SK-N-SH (cell line): ENCODE measurements around the gene TRRAP. TPM values are rescaled to one million over a fixed set of nuclear protein-coding genes. Genes with fewer than 3 reads are reported as not detected.

Experiments
- CTCF ChIA-PET: fragments of 300-600, 350-600 bp; formaldehyde crosslinking; extraction: SDS; loops from one replicate; lab custom pipeline; 2021; lab: Yijun Ruan, JAX
- POLR2A ChIA-PET: fragments of 350-600 bp; sonication (Branson Sonifier 250); formaldehyde crosslinking; extraction: SDS; loops from one replicate; lab custom pipeline; 2020; ENCODE audit warnings: antibody characterized with exemption, inconsistent platforms; lab: Yijun Ruan, JAX
- DNase-seq: peaks from one replicate; pipeline ENCODE4 v3.0.0; 2012
- H2AFZ ChIP-seq: fragments of 200-600 bp; sonication (generic); 2 replicates; pipeline ENCODE4 v1.8.1; 2016; ENCODE audit warnings: antibody characterized with exemption, mild to moderate bottlenecking, low read depth
- H3F3A ChIP-seq: fragments of 200-600 bp; sonication (generic); replicated peaks from 2 replicates; pipeline ENCODE3; 2016; ENCODE audit warnings: antibody characterized with exemption, mild to moderate bottlenecking; ENCODE audit not compliant: insufficient read depth
- H3K27ac ChIP-seq, 2 experiments: fragments of 200-500 bp in 1 of 2; fragments of 200-600 bp in 1 of 2; sonication (Bioruptor generic) in 1 of 2; sonication (generic), shearing (Covaris generic) in 1 of 2; 2 replicates each; pipeline versions ENCODE4 v1.5.1 to v1.6.1; 2014 to 2016; ENCODE audit warnings: low read depth in 2 of 2, inconsistent platforms in 1 of 2, low read length in 1 of 2, mild to moderate bottlenecking in 1 of 2, mixed read lengths in 1 of 2
- H3K27me3 ChIP-seq: fragments of 200-600 bp; sonication (generic), shearing (Covaris generic); 2 replicates; pipeline ENCODE4 v1.6.1; 2016; ENCODE audit warnings: mixed run types; ENCODE audit not compliant: insufficient read depth
- H3K36me3 ChIP-seq, 2 experiments: fragments of 200-500 bp in 1 of 2; fragments of 200-600 bp in 1 of 2; sonication (Bioruptor generic) in 1 of 2; sonication (generic) in 1 of 2; replicated peaks in 1 of 2; 2 replicates each; pipeline versions ENCODE3 to v1.5.1; 2014 to 2016; ENCODE audit warnings: low read length in 1 of 2, mild to moderate bottlenecking in 1 of 2; ENCODE audit not compliant: insufficient read depth in 2 of 2, control insufficient read depth in 1 of 2
- H3K4me1 ChIP-seq, 2 experiments: fragments of 200-500 bp in 1 of 2; fragments of 200-600 bp in 1 of 2; sonication (Bioruptor generic) in 1 of 2; sonication (generic), shearing (Covaris generic) in 1 of 2; 2 replicates each; pipeline versions ENCODE4 v1.5.1 to v1.6.1; 2014 to 2016; ENCODE audit warnings: low read depth in 1 of 2, low read length in 1 of 2, mixed run types in 1 of 2; ENCODE audit not compliant: insufficient read depth in 2 of 2, control insufficient read depth in 1 of 2
- H3K4me2 ChIP-seq: fragments of 200-600 bp; sonication (generic), shearing (Covaris generic); 2 replicates; pipeline ENCODE4 v1.6.1; 2017; ENCODE audit warnings: mixed run types
- H3K4me3 ChIP-seq, 2 experiments: fragments of 200-500 bp in 1 of 2; fragments of 200-600 bp in 1 of 2; sonication (Bioruptor generic) in 1 of 2; sonication (generic), shearing (Covaris generic) in 1 of 2; 2 replicates each; pipeline versions ENCODE4 v1.5.1 to v1.8.1; 2014 to 2016; ENCODE audit warnings: low read depth in 2 of 2, inconsistent platforms in 1 of 2, low read length in 1 of 2, mild to moderate bottlenecking in 1 of 2, mixed read lengths in 1 of 2, moderate library complexity in 1 of 2
- H3K79me2 ChIP-seq: fragments of 200-600 bp; sonication (generic); 2 replicates; pipeline ENCODE4 v1.8.1; 2017; ENCODE audit warnings: mild to moderate bottlenecking; ENCODE audit not compliant: insufficient read depth
- H3K9ac ChIP-seq: fragments of 200-600 bp; sonication (generic); 2 replicates; pipeline ENCODE4 v1.6.1; 2017; ENCODE audit warnings: mixed run types
- H3K9me2 ChIP-seq: fragments of 200-600 bp; sonication (generic); 2 replicates; pipeline ENCODE4 v1.6.1; 2017; ENCODE audit warnings: mixed run types
- H3K9me3 ChIP-seq: fragments of 200-600 bp; sonication (generic); 2 replicates; pipeline ENCODE4 v1.6.1; 2017; ENCODE audit warnings: mixed run types, mild to moderate bottlenecking, moderate library complexity
- H4K20me1 ChIP-seq: fragments of 200-600 bp; sonication (generic); 2 replicates; pipeline ENCODE4 v1.6.1; 2017; ENCODE audit warnings: mild to moderate bottlenecking, mixed run types; ENCODE audit not compliant: insufficient read depth
- FOSL2 ChIP-seq: IDR thresholded peaks from 2 replicates; pipeline ENCODE4 v1.4.0; 2012; ENCODE audit warnings: low read depth, mild to moderate bottlenecking, moderate library complexity, borderline replicate concordance
- GATA2 ChIP-seq: sonication (generic); formaldehyde crosslinking; IDR thresholded peaks from 2 replicates; pipeline ENCODE4 v1.5.0; 2020; ENCODE audit warnings: mild to moderate bottlenecking, missing genetic modification reagents
- JUND ChIP-seq: IDR thresholded peaks from 2 replicates; pipeline ENCODE4 v1.4.0; 2012
- MEF2A ChIP-seq: IDR thresholded peaks from 2 replicates; pipeline ENCODE4 v1.4.0; 2012; ENCODE audit warnings: low read depth, borderline replicate concordance
- NFIC ChIP-seq: IDR thresholded peaks from 2 replicates; pipeline ENCODE4 v1.4.0; 2012; ENCODE audit warnings: borderline replicate concordance
- POLR2AphosphoS5 ChIP-seq: IDR thresholded peaks from 2 replicates; pipeline ENCODE4 v1.6.1; 2012; ENCODE audit warnings: low read depth, low read length
- RCOR1 ChIP-seq: fragments of 150-350 bp; IDR thresholded peaks from 2 replicates; pipeline ENCODE4 v1.6.1; 2017; ENCODE audit warnings: antibody characterized with exemption, low read length
- SIN3A ChIP-seq: IDR thresholded peaks from 2 replicates; pipeline ENCODE4 v1.6.1; 2012; ENCODE audit warnings: low read depth, mild to moderate bottlenecking, low read length, moderate library complexity, borderline replicate concordance
- TAF1 ChIP-seq: IDR thresholded peaks from 2 replicates; pipeline ENCODE4 v1.6.1; 2012; ENCODE audit warnings: low read depth, mild to moderate bottlenecking, low read length, moderate library complexity, borderline replicate concordance
- TCF12 ChIP-seq: IDR thresholded peaks from 2 replicates; pipeline ENCODE4 v1.4.0; 2012
- WGBS: methylation state at CpG from one replicate; pipeline ENCODE4 v1.1.6; 2017; ENCODE audit warnings: low lambda C conversion rate; 5-methylcytosine and 5-hydroxymethylcytosine counted together
- polyA plus RNA-seq, 3 experiments: library from polyadenylated mRNA; depleted of rRNA; stranded (reverse); fragments of >200 nt; gene quantifications; 2 replicates each; pipeline ENCODE4 v1.2.3, GENCODE V29; 2012
- TF ChIP-seq, protein P1 (sequence below): fragments of 150-350 bp; IDR thresholded peaks from 2 replicates; pipeline ENCODE4 v1.6.1; 2016; ENCODE audit warnings: mild to moderate bottlenecking, low read depth, low read length
- TF ChIP-seq, protein P2 (sequence below): fragments of 200-600 bp; sonication (generic); IDR thresholded peaks from 2 replicates; pipeline ENCODE4 v1.6.1; 2017; ENCODE audit warnings: antibody characterized with exemption, mild to moderate bottlenecking, moderate library complexity
- TF ChIP-seq, protein P3 (sequence below): IDR thresholded peaks from 2 replicates; pipeline ENCODE4 v1.4.0; 2012; ENCODE audit warnings: low read depth, borderline replicate concordance
- TF ChIP-seq, protein P4 (sequence below): IDR thresholded peaks from 2 replicates; pipeline ENCODE4 v1.4.0; 2012; ENCODE audit warnings: low read depth, borderline replicate concordance
- TF ChIP-seq, protein P5 (sequence below): IDR thresholded peaks from 2 replicates; pipeline ENCODE4; 2012
- TF ChIP-seq, protein P6 (sequence below): fragments of 150-350 bp; IDR thresholded peaks from 2 replicates; pipeline ENCODE4 v1.6.1; 2017; ENCODE audit warnings: antibody characterized with exemption, low read length, low read depth, borderline replicate concordance

The TRRAP gene
- polyA plus RNA-seq, 1 of the 3 experiments (the other 2 are of a cell fraction), result 24.9 TPM

DNA sequence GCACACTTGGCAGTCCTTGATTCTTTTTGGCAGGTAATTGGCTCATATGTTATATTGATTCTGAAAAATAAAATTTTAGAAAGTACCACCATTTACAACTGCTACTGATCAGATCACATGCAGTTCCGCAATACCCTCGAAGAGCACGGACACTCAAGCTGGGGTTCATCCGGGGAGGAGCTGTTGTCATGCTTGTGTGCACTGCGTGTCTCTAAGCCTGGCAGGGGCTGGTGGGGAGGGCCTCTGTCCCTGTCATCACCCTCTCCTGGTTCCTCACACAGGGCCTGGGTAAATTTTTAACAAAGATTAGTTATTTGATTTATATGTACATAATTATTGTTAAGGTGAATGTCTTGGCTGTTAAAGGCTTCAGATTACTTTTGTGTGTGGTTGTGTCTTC, 45.2 kb downstream of the TRRAP start:
- Histone ChIP-seq H3K27me3 (no peaks in the 10 kb centered on the region), H2AFZ (no peak overlapping the region), H4K20me1 (no peaks in the 10 kb centered on the region), H3K79me2 (no peaks in the 10 kb centered on the region), H3K4me1 (no peaks in the 10 kb centered on the region), H3K36me3 (peaks cover 69 to 83% of the 10 kb centered on the region in 2 experiments), H3K4me2 (no peak overlapping the region), H3K9me2 (no peaks in the 10 kb centered on the region), H3K4me3 (no peak overlapping the region), H3K9ac (no peak overlapping the region)
- CTCF ChIA-PET, result interaction anchor here (1.1 to 1.3 kb wide), 3 partner anchors 11 to 45 kb away, joined by 4 to 8 read pairs (median 7); partner anchors contain the start of gene TRRAP
- no peak for DNase-seq
- TF ChIP-seq JUND (no peak), TCF12 (no peak), RCOR1 (no peak), FOSL2 (no peak), GATA2 (CRISPR knock-in tag) (no peak), POLR2AphosphoS5 (no peak), MEF2A (no peak)
- TF ChIP-seq, protein P1, sequence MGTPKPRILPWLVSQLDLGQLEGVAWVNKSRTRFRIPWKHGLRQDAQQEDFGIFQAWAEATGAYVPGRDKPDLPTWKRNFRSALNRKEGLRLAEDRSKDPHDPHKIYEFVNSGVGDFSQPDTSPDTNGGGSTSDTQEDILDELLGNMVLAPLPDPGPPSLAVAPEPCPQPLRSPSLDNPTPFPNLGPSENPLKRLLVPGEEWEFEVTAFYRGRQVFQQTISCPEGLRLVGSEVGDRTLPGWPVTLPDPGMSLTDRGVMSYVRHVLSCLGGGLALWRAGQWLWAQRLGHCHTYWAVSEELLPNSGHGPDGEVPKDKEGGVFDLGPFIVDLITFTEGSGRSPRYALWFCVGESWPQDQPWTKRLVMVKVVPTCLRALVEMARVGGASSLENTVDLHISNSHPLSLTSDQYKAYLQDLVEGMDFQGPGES, result no peak
- TF ChIP-seq, protein P2, sequence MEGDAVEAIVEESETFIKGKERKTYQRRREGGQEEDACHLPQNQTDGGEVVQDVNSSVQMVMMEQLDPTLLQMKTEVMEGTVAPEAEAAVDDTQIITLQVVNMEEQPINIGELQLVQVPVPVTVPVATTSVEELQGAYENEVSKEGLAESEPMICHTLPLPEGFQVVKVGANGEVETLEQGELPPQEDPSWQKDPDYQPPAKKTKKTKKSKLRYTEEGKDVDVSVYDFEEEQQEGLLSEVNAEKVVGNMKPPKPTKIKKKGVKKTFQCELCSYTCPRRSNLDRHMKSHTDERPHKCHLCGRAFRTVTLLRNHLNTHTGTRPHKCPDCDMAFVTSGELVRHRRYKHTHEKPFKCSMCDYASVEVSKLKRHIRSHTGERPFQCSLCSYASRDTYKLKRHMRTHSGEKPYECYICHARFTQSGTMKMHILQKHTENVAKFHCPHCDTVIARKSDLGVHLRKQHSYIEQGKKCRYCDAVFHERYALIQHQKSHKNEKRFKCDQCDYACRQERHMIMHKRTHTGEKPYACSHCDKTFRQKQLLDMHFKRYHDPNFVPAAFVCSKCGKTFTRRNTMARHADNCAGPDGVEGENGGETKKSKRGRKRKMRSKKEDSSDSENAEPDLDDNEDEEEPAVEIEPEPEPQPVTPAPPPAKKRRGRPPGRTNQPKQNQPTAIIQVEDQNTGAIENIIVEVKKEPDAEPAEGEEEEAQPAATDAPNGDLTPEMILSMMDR, result no peak
- TF ChIP-seq, protein P3, sequence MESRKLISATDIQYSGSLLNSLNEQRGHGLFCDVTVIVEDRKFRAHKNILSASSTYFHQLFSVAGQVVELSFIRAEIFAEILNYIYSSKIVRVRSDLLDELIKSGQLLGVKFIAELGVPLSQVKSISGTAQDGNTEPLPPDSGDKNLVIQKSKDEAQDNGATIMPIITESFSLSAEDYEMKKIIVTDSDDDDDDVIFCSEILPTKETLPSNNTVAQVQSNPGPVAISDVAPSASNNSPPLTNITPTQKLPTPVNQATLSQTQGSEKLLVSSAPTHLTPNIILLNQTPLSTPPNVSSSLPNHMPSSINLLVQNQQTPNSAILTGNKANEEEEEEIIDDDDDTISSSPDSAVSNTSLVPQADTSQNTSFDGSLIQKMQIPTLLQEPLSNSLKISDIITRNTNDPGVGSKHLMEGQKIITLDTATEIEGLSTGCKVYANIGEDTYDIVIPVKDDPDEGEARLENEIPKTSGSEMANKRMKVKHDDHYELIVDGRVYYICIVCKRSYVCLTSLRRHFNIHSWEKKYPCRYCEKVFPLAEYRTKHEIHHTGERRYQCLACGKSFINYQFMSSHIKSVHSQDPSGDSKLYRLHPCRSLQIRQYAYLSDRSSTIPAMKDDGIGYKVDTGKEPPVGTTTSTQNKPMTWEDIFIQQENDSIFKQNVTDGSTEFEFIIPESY, result no peak
- TF ChIP-seq, protein P4, sequence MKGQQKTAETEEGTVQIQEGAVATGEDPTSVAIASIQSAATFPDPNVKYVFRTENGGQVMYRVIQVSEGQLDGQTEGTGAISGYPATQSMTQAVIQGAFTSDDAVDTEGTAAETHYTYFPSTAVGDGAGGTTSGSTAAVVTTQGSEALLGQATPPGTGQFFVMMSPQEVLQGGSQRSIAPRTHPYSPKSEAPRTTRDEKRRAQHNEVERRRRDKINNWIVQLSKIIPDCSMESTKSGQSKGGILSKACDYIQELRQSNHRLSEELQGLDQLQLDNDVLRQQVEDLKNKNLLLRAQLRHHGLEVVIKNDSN, result no peak
- TF ChIP-seq, all 33 proteins: peak for 0
- POLR2A ChIA-PET, result no interaction called here
- Histone ChIP-seq H3F3A (peaks cover 5% of the 10 kb centered on the region), H3K9me3 (no peaks in the 10 kb centered on the region), H3K27ac (no peak overlapping the region)
- WGBS, result 95% methylated on average over 5 of the region's 5 CpGs

DNA sequence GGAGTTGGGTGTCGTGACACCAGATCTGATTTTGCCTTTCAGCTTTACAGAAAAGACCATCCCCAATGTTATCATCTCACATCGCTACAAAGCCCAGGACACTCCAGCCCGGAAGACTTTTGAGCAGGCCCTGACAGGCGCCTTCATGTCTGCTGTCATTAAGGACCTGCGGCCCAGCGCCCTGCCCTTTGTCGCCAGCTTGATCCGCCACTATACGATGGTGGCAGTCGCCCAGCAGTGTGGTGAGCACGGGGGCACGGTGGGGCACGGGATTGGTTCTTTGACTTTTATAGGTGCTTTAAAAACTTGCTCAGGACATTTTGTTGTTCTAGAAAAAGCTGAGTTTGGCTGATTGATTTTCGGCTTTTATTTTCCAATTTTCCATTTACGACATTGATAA, 48.8 kb downstream of the TRRAP start:
- H3F3A ChIP-seq, result peaks cover 3% of the 10 kb centered on the region
- no peak overlapping the region for H3K4me3 ChIP-seq
- no peak overlapping the region for H3K4me2 ChIP-seq
- no peak for DNase-seq
- H3K36me3 ChIP-seq, result peaks cover 73 to 77% of the 10 kb centered on the region in 2 experiments
- POLR2A ChIA-PET, result interaction anchor here (1.0 kb wide), 1 partner anchor 9 kb away, joined by 3 read pairs; no protein-coding TSS in a partner anchor
- no peaks in the 10 kb centered on the region for H3K27me3 ChIP-seq
- H2AFZ ChIP-seq, result no peak overlapping the region
- H3K4me1 ChIP-seq, result no peaks in the 10 kb centered on the region
- H3K27ac ChIP-seq, result no peak overlapping the region
- H3K79me2 ChIP-seq, result no peaks in the 10 kb centered on the region
- CTCF ChIA-PET, result interaction anchor here (0.9 to 1.0 kb wide), 2 partner anchors 13 to 49 kb away, joined by 3 read pairs; partner anchors contain the start of gene TRRAP
- no peaks in the 10 kb centered on the region for H3K9me3 ChIP-seq
- H4K20me1 ChIP-seq, result no peaks in the 10 kb centered on the region
- H3K9me2 ChIP-seq, result no peaks in the 10 kb centered on the region
- WGBS, result 97% methylated on average over 15 of the region's 15 CpGs
- H3K9ac ChIP-seq, result no peak overlapping the region
- TF ChIP-seq NFIC, result no peak
- TF ChIP-seq, protein P4, result no peak
- no peak for TF ChIP-seq TAF1
- TF ChIP-seq, protein P5, sequence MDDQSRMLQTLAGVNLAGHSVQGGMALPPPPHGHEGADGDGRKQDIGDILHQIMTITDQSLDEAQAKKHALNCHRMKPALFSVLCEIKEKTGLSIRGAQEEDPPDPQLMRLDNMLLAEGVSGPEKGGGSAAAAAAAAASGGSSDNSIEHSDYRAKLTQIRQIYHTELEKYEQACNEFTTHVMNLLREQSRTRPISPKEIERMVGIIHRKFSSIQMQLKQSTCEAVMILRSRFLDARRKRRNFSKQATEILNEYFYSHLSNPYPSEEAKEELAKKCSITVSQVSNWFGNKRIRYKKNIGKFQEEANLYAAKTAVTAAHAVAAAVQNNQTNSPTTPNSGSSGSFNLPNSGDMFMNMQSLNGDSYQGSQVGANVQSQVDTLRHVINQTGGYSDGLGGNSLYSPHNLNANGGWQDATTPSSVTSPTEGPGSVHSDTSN, result no peak
- TF ChIP-seq SIN3A, result no peak
- TF ChIP-seq, protein P6, sequence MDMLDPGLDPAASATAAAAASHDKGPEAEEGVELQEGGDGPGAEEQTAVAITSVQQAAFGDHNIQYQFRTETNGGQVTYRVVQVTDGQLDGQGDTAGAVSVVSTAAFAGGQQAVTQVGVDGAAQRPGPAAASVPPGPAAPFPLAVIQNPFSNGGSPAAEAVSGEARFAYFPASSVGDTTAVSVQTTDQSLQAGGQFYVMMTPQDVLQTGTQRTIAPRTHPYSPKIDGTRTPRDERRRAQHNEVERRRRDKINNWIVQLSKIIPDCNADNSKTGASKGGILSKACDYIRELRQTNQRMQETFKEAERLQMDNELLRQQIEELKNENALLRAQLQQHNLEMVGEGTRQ, result no peak
- TF ChIP-seq, protein P3, result no peak
